ENCODE results near the gene CCDC186.

The CCDC186 gene

DNA sequence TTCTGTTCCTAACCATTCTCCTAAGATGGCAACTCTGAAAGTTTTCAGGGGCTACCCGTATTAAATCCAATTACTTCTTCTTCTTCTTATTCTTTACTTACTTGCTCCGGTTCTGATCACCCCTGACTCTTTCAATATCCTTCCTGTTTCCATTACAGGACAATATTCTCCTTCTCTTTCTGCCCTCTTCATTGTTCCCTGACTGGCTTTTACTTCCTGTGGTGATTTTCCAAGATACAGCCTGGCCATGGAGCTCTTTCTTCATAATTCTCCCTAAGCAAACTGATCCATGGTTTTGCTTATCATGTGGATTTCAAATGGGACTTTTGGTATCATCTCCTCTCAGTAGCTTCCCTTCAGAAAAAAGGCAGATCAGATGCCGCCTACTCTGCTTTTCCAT is 35.4 kb downstream of the CCDC186 start:
- ChIA-PET CTCF (no interaction called here), POLR2A (no interaction called here)
- TF ChIP-seq NFRKB (IDR thresholded peaks at IDR 0.05): no peak
- TF ChIP-seq ZNF384 (IDR thresholded peaks at IDR 0.05): no peak
- no peak for TF ChIP-seq SP1 (IDR thresholded peaks at IDR 0.05)
- no peak for TF ChIP-seq FOXM1 (IDR thresholded peaks at IDR 0.05; ENCODE audit: borderline replicate concordance)
- no peak for TF ChIP-seq CTBP1 (IDR thresholded peaks at IDR 0.05; ENCODE audit: borderline replicate concordance)
- no peak for DNase-seq (ENCODE audit: extremely low spot score)

DNA sequence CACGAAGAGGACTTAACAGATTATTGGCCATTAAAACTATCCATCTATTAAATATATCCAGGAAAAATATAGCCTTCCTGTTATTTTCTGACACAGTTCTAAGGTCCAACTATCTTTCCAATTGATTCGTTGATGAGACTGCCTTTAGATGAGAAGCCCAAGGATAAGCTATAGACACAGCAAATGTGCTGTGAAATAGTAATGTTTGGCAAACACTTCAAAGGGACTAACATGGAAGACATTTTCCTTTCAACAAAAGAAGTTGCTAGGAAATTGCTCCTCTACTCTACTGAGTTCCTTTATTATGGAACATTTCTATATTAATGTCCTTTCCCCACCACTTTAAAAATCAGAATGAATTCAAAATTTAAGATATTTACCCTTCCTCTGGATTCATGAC is 38.5 kb downstream of the CCDC186 start:
- no peak for TF ChIP-seq FOXA1 (IDR thresholded peaks at IDR 0.05)
- TF ChIP-seq ELF4 (IDR thresholded peaks at IDR 0.05): no peak
- no peak for TF ChIP-seq ARNT (IDR thresholded peaks at IDR 0.05)
- TF ChIP-seq SP1 (IDR thresholded peaks at IDR 0.05): no peak
- no peak for TF ChIP-seq TARDBP (IDR thresholded peaks at IDR 0.05)
- no peak for TF ChIP-seq FOXK2 (IDR thresholded peaks at IDR 0.05)
- TF ChIP-seq LEF1 (IDR thresholded peaks at IDR 0.05; ENCODE audit: borderline replicate concordance): no peak
- TF ChIP-seq L3MBTL2 (conservative IDR thresholded peaks at IDR 0.05): no peak
- no peak for TF ChIP-seq ZNF384 (IDR thresholded peaks at IDR 0.05)
- no peak for TF ChIP-seq HDGF (IDR thresholded peaks at IDR 0.05; ENCODE audit: borderline replicate concordance)
- no peak for TF ChIP-seq NFRKB (IDR thresholded peaks at IDR 0.05)
- no peak for TF ChIP-seq BHLHE40 (IDR thresholded peaks at IDR 0.05; ENCODE audit: borderline replicate concordance)
- no peak for TF ChIP-seq FOXM1 (IDR thresholded peaks at IDR 0.05; ENCODE audit: borderline replicate concordance)
- no peak for TF ChIP-seq SUZ12 (IDR thresholded peaks at IDR 0.05)
- no peak for TF ChIP-seq CTBP1 (IDR thresholded peaks at IDR 0.05; ENCODE audit: borderline replicate concordance)
- no peak for TF ChIP-seq PKNOX1 (IDR thresholded peaks at IDR 0.05)
- ChIA-PET CTCF (no interaction called here), POLR2A (no interaction called here)
- DNase-seq (ENCODE audit: extremely low spot score): no peak

DNA sequence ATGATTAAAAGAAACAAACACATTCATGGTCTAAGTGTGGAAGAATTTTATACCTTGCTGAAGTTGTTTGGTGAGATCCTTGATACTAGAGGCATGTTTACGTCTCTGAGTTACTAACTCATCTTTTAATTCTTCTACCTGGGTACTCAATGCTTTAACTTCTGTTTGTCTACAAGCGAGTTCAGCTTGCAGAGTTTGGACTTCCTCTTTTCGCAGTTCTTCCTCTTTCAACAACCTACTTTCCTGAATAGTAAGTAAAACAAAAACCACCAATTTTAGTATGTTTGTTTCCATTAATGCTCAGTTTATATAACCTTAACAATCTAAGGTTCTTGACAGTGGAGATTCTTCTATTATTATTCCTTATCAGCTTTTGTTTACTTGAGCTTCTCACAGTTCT is 42.9 kb downstream of the CCDC186 start:
- POLR2A ChIA-PET: no interaction called here
- DNase-seq (ENCODE audit: extremely low spot score): no peak
- CTCF ChIA-PET: no interaction called here
- no peak for TF ChIP-seq NFRKB (IDR thresholded peaks at IDR 0.05)
- no peak for TF ChIP-seq ELF4 (IDR thresholded peaks at IDR 0.05)
- no peak for TF ChIP-seq ARNT (IDR thresholded peaks at IDR 0.05)
- no peak for TF ChIP-seq TARDBP (IDR thresholded peaks at IDR 0.05)
- TF ChIP-seq PKNOX1 (IDR thresholded peaks at IDR 0.05): no peak
- no peak for TF ChIP-seq LEF1 (IDR thresholded peaks at IDR 0.05; ENCODE audit: borderline replicate concordance)
- TF ChIP-seq CTBP1 (IDR thresholded peaks at IDR 0.05; ENCODE audit: borderline replicate concordance): no peak
- no peak for TF ChIP-seq L3MBTL2 (conservative IDR thresholded peaks at IDR 0.05)
- TF ChIP-seq BHLHE40 (IDR thresholded peaks at IDR 0.05; ENCODE audit: borderline replicate concordance): no peak
- TF ChIP-seq SP1 (IDR thresholded peaks at IDR 0.05): no peak
- TF ChIP-seq FOXA1 (IDR thresholded peaks at IDR 0.05): no peak
- no peak for TF ChIP-seq FOXM1 (IDR thresholded peaks at IDR 0.05; ENCODE audit: borderline replicate concordance)

DNA sequence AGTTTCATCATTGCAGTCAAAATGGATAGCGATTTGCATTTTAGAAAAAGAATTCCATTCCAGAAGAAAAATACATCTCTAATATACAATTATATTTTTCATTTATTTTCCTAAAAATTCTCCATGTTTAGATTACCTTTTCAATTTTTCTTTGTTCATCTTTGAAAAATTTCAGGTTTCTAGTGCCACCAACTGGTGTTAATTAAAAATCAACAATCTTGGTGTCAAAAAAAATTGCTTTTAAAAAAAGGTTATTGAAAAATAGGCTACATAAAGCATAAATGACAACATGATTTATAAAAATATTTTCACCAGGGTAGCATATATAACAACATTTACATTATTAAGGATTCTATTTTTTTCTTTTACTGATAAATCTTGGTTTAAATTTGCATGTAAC is 53.0 kb downstream of the CCDC186 start:
- POLR2A ChIA-PET: no interaction called here
- CTCF ChIA-PET: no interaction called here
- no peak for DNase-seq (ENCODE audit: extremely low spot score)
- TF ChIP-seq L3MBTL2 (conservative IDR thresholded peaks at IDR 0.05) (no peak), ARNT (IDR thresholded peaks at IDR 0.05) (no peak), ELF4 (IDR thresholded peaks at IDR 0.05) (no peak), FOXK2 (IDR thresholded peaks at IDR 0.05) (no peak), BHLHE40 (IDR thresholded peaks at IDR 0.05; ENCODE audit: borderline replicate concordance) (no peak), PKNOX1 (IDR thresholded peaks at IDR 0.05) (no peak), HDGF (IDR thresholded peaks at IDR 0.05; ENCODE audit: borderline replicate concordance) (no peak), SUZ12 (IDR thresholded peaks at IDR 0.05) (no peak), ZNF384 (IDR thresholded peaks at IDR 0.05) (no peak), SP1 (IDR thresholded peaks at IDR 0.05) (no peak), TARDBP (IDR thresholded peaks at IDR 0.05) (no peak), FOXA1 (IDR thresholded peaks at IDR 0.05) (no peak), LEF1 (IDR thresholded peaks at IDR 0.05; ENCODE audit: borderline replicate concordance) (no peak)

GRCh38 chr10:114118514-114118913 is 55.5 kb downstream of the CCDC186 start:
- no peak for TF ChIP-seq SUZ12 (IDR thresholded peaks at IDR 0.05)
- TF ChIP-seq TARDBP (IDR thresholded peaks at IDR 0.05): no peak
- no peak for TF ChIP-seq FOXK2 (IDR thresholded peaks at IDR 0.05)
- TF ChIP-seq NFRKB (IDR thresholded peaks at IDR 0.05): no peak
- no peak for TF ChIP-seq LEF1 (IDR thresholded peaks at IDR 0.05; ENCODE audit: borderline replicate concordance)
- TF ChIP-seq FOXA1 (IDR thresholded peaks at IDR 0.05): no peak
- no peak for TF ChIP-seq BHLHE40 (IDR thresholded peaks at IDR 0.05; ENCODE audit: borderline replicate concordance)
- TF ChIP-seq ARNT (IDR thresholded peaks at IDR 0.05): no peak
- no peak for TF ChIP-seq L3MBTL2 (conservative IDR thresholded peaks at IDR 0.05)
- ChIA-PET CTCF (no interaction called here), POLR2A (no interaction called here)
- DNase-seq (ENCODE audit: extremely low spot score): no peak

- TF ChIP-seq BHLHE40 (IDR thresholded peaks at IDR 0.05; ENCODE audit: borderline replicate concordance): no peak
- no peak for TF ChIP-seq FOXA1 (IDR thresholded peaks at IDR 0.05)
- TF ChIP-seq FOXM1 (IDR thresholded peaks at IDR 0.05; ENCODE audit: borderline replicate concordance): no peak
- no peak for TF ChIP-seq NFRKB (IDR thresholded peaks at IDR 0.05)
- TF ChIP-seq ARNT (IDR thresholded peaks at IDR 0.05): no peak
- no peak for DNase-seq (ENCODE audit: extremely low spot score)
- POLR2A ChIA-PET: no interaction called here
- CTCF ChIA-PET: interaction anchor here (0.6 kb wide), 1 partner anchor 28 kb away, joined by 4 read pairs; no protein-coding TSS in a partner anchor
These were observed 56.3 kb downstream of the CCDC186 start for GRCh38 chr10:114117728-114118127.
